ENCODE results near the gene SRSF4. TPM values are rescaled to one million over a fixed set of nuclear protein-coding genes. Genes with fewer than 3 reads are reported as not detected.
A peak's percentile ranks its signal among the peaks of the same experiment; 100 is the strongest.

The SRSF4 gene
- total RNA-seq, 2 donors from 2014 or later: 55.2 to 65.7 TPM

DNA sequence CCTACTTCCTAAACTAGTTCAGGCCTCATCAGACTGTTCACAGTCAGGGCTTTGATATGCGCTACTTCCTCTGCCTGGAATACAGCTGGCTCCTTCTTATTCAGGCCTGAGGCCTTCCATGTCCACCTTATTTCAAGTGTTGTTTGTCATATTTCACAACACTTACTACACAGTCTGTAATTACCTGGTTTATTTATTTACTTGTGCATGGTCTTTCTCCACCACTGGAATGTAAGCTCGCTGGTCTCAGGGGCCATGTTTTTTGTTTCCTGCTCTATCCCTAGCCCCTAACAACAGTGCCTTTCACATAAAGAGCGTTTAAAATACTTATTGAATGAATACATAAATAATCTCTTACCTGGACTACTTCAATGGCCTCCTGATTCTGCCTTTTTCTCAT is 4.6 kb upstream of the SRSF4 start:
- DNase-seq (ENCODE audit: low spot score): no peak
- no peaks in the 10 kb centered on the region for H3K9me3 ChIP-seq
- H3K4me1 ChIP-seq (replicated peaks): no peaks in the 10 kb centered on the region
- no peaks in the 10 kb centered on the region for H3K36me3 ChIP-seq
- intact Hi-C loops (cut with DNase I): no loop called here
- TF ChIP-seq, protein P1, sequence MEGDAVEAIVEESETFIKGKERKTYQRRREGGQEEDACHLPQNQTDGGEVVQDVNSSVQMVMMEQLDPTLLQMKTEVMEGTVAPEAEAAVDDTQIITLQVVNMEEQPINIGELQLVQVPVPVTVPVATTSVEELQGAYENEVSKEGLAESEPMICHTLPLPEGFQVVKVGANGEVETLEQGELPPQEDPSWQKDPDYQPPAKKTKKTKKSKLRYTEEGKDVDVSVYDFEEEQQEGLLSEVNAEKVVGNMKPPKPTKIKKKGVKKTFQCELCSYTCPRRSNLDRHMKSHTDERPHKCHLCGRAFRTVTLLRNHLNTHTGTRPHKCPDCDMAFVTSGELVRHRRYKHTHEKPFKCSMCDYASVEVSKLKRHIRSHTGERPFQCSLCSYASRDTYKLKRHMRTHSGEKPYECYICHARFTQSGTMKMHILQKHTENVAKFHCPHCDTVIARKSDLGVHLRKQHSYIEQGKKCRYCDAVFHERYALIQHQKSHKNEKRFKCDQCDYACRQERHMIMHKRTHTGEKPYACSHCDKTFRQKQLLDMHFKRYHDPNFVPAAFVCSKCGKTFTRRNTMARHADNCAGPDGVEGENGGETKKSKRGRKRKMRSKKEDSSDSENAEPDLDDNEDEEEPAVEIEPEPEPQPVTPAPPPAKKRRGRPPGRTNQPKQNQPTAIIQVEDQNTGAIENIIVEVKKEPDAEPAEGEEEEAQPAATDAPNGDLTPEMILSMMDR (IDR thresholded peaks at IDR 0.05): no peak
- TF ChIP-seq POLR2AphosphoS5 (IDR thresholded peaks at IDR 0.05): no peak
- no peak for TF ChIP-seq POLR2A (IDR thresholded peaks at IDR 0.05)
- 62% methylated on average over 3 of the region's 3 CpGs for WGBS
- H3K27me3 ChIP-seq (replicated peaks; ENCODE audit: insufficient read depth): no peaks in the 10 kb centered on the region
- H3K27ac ChIP-seq: no peak overlapping the region
- H3K4me3 ChIP-seq: no peak overlapping the region

DNA sequence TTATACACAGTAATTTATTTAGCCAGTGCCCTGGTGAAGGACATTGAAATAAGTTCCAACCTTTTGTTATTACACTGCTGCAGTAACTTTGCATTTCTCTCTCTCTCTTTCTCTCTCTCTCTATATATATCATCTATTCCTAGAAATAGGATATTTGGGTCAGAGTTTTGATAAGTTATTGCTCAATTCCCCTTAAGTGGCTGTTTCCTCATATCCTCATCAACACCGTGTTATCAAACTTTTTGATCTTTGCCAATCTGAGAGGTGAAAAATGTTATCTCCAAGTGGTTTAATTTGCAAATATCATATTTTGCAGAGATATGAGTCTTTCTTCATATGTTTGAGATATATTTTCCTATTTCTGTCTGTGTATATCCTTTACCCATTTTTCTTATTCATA is 1.6 kb upstream of the SRSF4 start:
- 87% methylated on average over 1 of the region's 1 CpG for WGBS
- Histone ChIP-seq H3K4me3 (no peak overlapping the region), H3K36me3 (no peaks in the 10 kb centered on the region), H3K27me3 (replicated peaks; ENCODE audit: insufficient read depth) (no peaks in the 10 kb centered on the region), H3K9me3 (no peaks in the 10 kb centered on the region), H3K4me1 (replicated peaks) (no peaks in the 10 kb centered on the region), H3K27ac (no peak overlapping the region)
- no peak for TF ChIP-seq POLR2A (IDR thresholded peaks at IDR 0.05)
- TF ChIP-seq POLR2AphosphoS5 (IDR thresholded peaks at IDR 0.05): no peak
- TF ChIP-seq, protein P1 (IDR thresholded peaks at IDR 0.05): no peak
- intact Hi-C loops (cut with DNase I): no loop called here
- no peak for DNase-seq (ENCODE audit: low spot score)

DNA sequence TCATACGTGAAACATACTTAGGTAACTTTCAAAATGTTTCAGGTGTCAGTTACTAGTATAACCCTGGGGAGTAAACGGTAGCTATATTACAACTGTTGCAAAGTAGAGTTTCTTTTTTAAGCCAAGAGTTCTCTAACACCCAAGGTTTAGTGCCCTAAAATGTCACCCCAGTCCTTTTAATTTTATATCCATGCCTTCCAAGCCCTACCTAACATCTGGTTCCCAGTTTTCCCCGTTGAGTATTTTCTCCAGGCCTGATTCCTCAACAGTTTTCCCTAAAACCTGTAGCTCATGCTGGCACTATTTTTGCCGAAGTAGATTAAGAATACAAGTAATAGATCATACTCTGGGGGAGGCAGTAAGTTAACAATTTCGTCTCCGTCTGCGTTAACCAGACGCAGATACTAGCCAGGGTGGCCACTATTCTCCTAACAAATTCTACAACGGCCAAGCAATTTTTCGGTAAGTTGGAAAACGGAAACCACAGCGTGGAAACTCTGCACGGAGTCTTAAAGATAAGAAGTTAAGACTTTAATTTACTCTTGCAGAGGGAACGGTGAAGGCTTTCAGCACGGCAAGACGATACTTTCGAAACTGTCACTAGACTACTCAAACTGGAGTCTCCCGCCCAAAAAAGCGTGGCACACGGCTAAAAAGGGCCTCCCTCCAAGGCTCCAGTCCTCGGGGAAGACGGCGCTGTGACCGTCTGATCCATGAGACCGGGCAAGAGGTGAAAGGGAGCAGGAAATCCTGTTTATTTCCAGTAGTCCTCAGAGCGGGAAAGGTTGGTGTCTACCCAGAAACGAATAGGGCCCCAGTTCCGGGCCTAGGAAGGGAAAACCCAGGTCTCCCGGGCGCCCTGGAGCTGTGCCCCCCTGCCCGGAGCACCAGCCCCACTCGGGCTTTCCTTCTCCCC is 945 bp downstream of the SRSF4 start:
- Histone ChIP-seq H3K9me3 (no peaks in the 10 kb centered on the region), H3K4me1 (replicated peaks) (no peaks in the 10 kb centered on the region), H3K27ac (peak overlapping the region; percentile 100), H3K36me3 (no peaks in the 10 kb centered on the region), H3K27me3 (replicated peaks; ENCODE audit: insufficient read depth) (no peaks in the 10 kb centered on the region), H3K4me3 (peak overlapping the region; percentile 97 to 98)
- TF ChIP-seq POLR2A (IDR thresholded peaks at IDR 0.05): no peak
- TF ChIP-seq, protein P1 (IDR thresholded peaks at IDR 0.05): no peak
- no peak for TF ChIP-seq POLR2AphosphoS5 (IDR thresholded peaks at IDR 0.05)
- intact Hi-C loops (cut with DNase I): loop anchor here (2.0 kb wide), 1 partner anchor 56 kb away; no protein-coding TSS in a partner anchor
- DNase-seq (ENCODE audit: low spot score): peak; percentile 19
- 1% methylated on average over 32 of the region's 32 CpGs for WGBS

DNA sequence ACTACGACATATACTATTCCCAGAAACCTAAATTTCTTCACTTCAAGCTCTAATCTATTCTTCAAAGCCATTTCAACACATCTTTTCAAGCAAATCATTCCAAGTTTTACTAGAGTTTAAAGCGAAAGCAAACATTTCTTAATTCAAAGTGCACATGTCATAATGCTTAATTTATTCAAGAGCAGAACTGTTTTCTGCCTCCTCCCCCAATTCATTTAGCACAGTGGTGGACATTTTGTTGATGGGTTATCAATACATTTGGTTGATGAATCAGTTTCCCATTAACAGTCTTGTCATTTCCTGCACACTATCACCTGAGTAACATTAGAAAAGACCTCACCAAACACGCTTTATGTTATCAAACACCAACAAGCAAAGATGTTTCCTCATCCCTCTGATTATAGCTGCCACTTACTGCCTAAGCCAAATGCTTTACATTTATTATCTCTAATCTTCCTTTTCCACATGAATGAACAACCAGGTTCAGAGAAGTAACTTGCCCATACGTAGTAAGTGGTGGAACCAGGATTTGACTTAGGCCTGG is 2.0 kb downstream of the SRSF4 start:
- peak overlapping the region; percentile 97 to 98 for H3K4me3 ChIP-seq
- intact Hi-C loops (cut with DNase I): loop anchor here (2.0 kb wide), 1 partner anchor 55 kb away; no protein-coding TSS in a partner anchor
- H3K36me3 ChIP-seq: no peaks in the 10 kb centered on the region
- no peak overlapping the region for H3K27ac ChIP-seq
- 20% methylated on average over 4 of the region's 4 CpGs for WGBS
- H3K9me3 ChIP-seq: no peaks in the 10 kb centered on the region
- TF ChIP-seq POLR2AphosphoS5 (IDR thresholded peaks at IDR 0.05) (no peak), POLR2A (IDR thresholded peaks at IDR 0.05) (no peak)
- TF ChIP-seq, protein P1 (IDR thresholded peaks at IDR 0.05): no peak
- H3K4me1 ChIP-seq (replicated peaks): no peaks in the 10 kb centered on the region
- H3K27me3 ChIP-seq (replicated peaks; ENCODE audit: insufficient read depth): no peaks in the 10 kb centered on the region
- no peak for DNase-seq (ENCODE audit: low spot score)
